ENCODE data around the gene GDF7. TPM values are rescaled to one million over a fixed set of nuclear protein-coding genes. Genes with fewer than 3 reads are reported as not detected.

The GDF7 gene
- total and polyA plus RNA-seq, 10 of the 15 experiments (the other 5 are each of a cell fraction or from before 2014, with no cell fraction given): 0.02 to 0.11 (median 0.04) TPM; not detected in 1

DNA sequence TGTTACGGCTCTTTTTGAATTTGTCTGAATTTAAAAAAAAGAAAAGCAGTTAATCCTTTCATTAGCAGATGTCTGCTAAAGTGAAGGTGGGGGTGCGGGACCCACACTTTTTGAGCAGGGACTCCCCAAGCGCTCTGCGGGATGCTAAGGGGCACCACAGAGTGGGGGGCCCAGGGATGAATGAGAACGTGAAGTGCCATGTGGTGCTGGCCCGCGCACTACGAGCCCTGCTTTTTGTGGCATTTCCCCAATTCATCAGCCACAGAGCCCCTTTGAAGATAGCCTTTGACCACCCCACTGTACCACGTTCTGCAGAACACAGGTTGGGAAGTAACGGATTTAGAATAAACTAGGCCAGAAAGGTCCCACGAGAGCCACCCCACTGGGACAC is 44.7 kb upstream of the GDF7 start:
- no TSS peak for BruUV-seq (replicated peaks)
- no peaks in the 10 kb centered on the region for H3K79me2 ChIP-seq (ENCODE audit: control insufficient read depth, insufficient read depth, low read length)
- no peaks in the 10 kb centered on the region for H3K4me1 ChIP-seq (ENCODE audit: control insufficient read depth, insufficient read depth, low read length)
- intact Hi-C loops (cut with micrococcal nuclease; ENCODE audit: unreplicated experiment): no loop called here
- no peaks in the 10 kb centered on the region for H4K20me1 ChIP-seq (ENCODE audit: control insufficient read depth, insufficient read depth)
- ATAC-seq (no peak), DNase-seq (ENCODE audit: low read depth, low spot score) (no peak), FAIRE-seq (no peak)
- H3K4me2 ChIP-seq (ENCODE audit: control insufficient read depth, insufficient read depth): no peak overlapping the region
- no peaks in the 10 kb centered on the region for H3K27me3 ChIP-seq (replicated peaks in 1 of 2; ENCODE audit: control insufficient read depth in 2 of 2, insufficient read depth in 2 of 2, low read length in 1 of 2)
- no peak overlapping the region for H2AFZ ChIP-seq (ENCODE audit: control insufficient read depth, low read depth, low read length)
- WGBS (ENCODE audit: insufficient coverage, insufficient replicate concordance, low lambda C conversion rate, missing lambda C conversion rate): 87% methylated on average over 11 of the region's 11 CpGs
- H3K36me3 ChIP-seq (ENCODE audit: control insufficient read depth in 2 of 2, insufficient read depth in 2 of 2, low read length in 1 of 2): no peaks in the 10 kb centered on the region
- ChIA-PET SMC1A (ENCODE audit: uncharacterized antibody, unreplicated experiment) (no interaction called here), RAD21 (ENCODE audit: unreplicated experiment) (no interaction called here), CTCF (no interaction called here), POLR2A (no interaction called here)
- H3K27ac ChIP-seq (ENCODE audit: control insufficient read depth, insufficient read depth): no peak overlapping the region
- in situ Hi-C loops (cut with MboI): no loop called here
- H3K9me3 ChIP-seq (replicated peaks; ENCODE audit: control insufficient read depth, insufficient read depth, low read length): no peaks in the 10 kb centered on the region
- no peak overlapping the region for H3K4me3 ChIP-seq
- no peak overlapping the region for H3K9ac ChIP-seq (ENCODE audit: control insufficient read depth, insufficient read depth, low read length)
- no peak for TF ChIP-seq BRCA1 (IDR thresholded peaks at IDR 0.05; ENCODE audit: low read depth, low read length)
- no peak for TF ChIP-seq HDGF (IDR thresholded peaks at IDR 0.05)
- TF ChIP-seq ZNF274 (IDR thresholded peaks at IDR 0.05; ENCODE audit: insufficient read depth, insufficient read length): no peak
- TF ChIP-seq STAT3 (IDR thresholded peaks at IDR 0.05; ENCODE audit: low read depth, low read length): no peak
- TF ChIP-seq, protein P1, sequence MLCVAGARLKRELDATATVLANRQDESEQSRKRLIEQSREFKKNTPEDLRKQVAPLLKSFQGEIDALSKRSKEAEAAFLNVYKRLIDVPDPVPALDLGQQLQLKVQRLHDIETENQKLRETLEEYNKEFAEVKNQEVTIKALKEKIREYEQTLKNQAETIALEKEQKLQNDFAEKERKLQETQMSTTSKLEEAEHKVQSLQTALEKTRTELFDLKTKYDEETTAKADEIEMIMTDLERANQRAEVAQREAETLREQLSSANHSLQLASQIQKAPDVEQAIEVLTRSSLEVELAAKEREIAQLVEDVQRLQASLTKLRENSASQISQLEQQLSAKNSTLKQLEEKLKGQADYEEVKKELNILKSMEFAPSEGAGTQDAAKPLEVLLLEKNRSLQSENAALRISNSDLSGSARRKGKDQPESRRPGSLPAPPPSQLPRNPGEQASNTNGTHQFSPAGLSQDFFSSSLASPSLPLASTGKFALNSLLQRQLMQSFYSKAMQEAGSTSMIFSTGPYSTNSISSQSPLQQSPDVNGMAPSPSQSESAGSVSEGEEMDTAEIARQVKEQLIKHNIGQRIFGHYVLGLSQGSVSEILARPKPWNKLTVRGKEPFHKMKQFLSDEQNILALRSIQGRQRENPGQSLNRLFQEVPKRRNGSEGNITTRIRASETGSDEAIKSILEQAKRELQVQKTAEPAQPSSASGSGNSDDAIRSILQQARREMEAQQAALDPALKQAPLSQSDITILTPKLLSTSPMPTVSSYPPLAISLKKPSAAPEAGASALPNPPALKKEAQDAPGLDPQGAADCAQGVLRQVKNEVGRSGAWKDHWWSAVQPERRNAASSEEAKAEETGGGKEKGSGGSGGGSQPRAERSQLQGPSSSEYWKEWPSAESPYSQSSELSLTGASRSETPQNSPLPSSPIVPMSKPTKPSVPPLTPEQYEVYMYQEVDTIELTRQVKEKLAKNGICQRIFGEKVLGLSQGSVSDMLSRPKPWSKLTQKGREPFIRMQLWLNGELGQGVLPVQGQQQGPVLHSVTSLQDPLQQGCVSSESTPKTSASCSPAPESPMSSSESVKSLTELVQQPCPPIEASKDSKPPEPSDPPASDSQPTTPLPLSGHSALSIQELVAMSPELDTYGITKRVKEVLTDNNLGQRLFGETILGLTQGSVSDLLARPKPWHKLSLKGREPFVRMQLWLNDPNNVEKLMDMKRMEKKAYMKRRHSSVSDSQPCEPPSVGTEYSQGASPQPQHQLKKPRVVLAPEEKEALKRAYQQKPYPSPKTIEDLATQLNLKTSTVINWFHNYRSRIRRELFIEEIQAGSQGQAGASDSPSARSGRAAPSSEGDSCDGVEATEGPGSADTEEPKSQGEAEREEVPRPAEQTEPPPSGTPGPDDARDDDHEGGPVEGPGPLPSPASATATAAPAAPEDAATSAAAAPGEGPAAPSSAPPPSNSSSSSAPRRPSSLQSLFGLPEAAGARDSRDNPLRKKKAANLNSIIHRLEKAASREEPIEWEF (IDR thresholded peaks at IDR 0.05; ENCODE audit: insufficient replicate concordance, low read depth, low read length): no peak
- TF ChIP-seq NR2C1 (IDR thresholded peaks at IDR 0.05): no peak
- TF ChIP-seq, protein P2, sequence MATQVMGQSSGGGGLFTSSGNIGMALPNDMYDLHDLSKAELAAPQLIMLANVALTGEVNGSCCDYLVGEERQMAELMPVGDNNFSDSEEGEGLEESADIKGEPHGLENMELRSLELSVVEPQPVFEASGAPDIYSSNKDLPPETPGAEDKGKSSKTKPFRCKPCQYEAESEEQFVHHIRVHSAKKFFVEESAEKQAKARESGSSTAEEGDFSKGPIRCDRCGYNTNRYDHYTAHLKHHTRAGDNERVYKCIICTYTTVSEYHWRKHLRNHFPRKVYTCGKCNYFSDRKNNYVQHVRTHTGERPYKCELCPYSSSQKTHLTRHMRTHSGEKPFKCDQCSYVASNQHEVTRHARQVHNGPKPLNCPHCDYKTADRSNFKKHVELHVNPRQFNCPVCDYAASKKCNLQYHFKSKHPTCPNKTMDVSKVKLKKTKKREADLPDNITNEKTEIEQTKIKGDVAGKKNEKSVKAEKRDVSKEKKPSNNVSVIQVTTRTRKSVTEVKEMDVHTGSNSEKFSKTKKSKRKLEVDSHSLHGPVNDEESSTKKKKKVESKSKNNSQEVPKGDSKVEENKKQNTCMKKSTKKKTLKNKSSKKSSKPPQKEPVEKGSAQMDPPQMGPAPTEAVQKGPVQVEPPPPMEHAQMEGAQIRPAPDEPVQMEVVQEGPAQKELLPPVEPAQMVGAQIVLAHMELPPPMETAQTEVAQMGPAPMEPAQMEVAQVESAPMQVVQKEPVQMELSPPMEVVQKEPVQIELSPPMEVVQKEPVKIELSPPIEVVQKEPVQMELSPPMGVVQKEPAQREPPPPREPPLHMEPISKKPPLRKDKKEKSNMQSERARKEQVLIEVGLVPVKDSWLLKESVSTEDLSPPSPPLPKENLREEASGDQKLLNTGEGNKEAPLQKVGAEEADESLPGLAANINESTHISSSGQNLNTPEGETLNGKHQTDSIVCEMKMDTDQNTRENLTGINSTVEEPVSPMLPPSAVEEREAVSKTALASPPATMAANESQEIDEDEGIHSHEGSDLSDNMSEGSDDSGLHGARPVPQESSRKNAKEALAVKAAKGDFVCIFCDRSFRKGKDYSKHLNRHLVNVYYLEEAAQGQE (IDR thresholded peaks at IDR 0.05; ENCODE audit: low read depth, low read length): no peak
- no peak for TF ChIP-seq MYC (IDR thresholded peaks at IDR 0.05; ENCODE audit: insufficient read depth, insufficient read length, insufficient replicate concordance, low read length, severe bottlenecking)
- TF ChIP-seq ZZZ3 (IDR thresholded peaks at IDR 0.05; ENCODE audit: control insufficient read depth, insufficient read length, low read depth): no peak
- TF ChIP-seq ZNF207 (IDR thresholded peaks at IDR 0.05; ENCODE audit: borderline replicate concordance): no peak
- TF ChIP-seq RCOR1 (conservative IDR thresholded peaks at IDR 0.05; ENCODE audit: low read depth, low read length): no peak
- TF ChIP-seq YY1 (IDR thresholded peaks at IDR 0.05; ENCODE audit: low read depth, low read length): no peak
- TF ChIP-seq, protein P3, sequence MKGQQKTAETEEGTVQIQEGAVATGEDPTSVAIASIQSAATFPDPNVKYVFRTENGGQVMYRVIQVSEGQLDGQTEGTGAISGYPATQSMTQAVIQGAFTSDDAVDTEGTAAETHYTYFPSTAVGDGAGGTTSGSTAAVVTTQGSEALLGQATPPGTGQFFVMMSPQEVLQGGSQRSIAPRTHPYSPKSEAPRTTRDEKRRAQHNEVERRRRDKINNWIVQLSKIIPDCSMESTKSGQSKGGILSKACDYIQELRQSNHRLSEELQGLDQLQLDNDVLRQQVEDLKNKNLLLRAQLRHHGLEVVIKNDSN (IDR thresholded peaks at IDR 0.05; ENCODE audit: borderline replicate concordance, extremely low read length, insufficient read depth, low read depth, low read length): no peak
- TF ChIP-seq, protein P4, sequence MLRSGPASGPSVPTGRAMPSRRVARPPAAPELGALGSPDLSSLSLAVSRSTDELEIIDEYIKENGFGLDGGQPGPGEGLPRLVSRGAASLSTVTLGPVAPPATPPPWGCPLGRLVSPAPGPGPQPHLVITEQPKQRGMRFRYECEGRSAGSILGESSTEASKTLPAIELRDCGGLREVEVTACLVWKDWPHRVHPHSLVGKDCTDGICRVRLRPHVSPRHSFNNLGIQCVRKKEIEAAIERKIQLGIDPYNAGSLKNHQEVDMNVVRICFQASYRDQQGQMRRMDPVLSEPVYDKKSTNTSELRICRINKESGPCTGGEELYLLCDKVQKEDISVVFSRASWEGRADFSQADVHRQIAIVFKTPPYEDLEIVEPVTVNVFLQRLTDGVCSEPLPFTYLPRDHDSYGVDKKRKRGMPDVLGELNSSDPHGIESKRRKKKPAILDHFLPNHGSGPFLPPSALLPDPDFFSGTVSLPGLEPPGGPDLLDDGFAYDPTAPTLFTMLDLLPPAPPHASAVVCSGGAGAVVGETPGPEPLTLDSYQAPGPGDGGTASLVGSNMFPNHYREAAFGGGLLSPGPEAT (IDR thresholded peaks at IDR 0.05; ENCODE audit: low read depth): no peak
